ENCODE measurements around the gene OR13C9.
"Not testable (repeated sequence)": the region's sequence is repeated elsewhere in the genome, so short reads cannot be mapped to it uniquely, and the experiment has no call there.

DNA sequence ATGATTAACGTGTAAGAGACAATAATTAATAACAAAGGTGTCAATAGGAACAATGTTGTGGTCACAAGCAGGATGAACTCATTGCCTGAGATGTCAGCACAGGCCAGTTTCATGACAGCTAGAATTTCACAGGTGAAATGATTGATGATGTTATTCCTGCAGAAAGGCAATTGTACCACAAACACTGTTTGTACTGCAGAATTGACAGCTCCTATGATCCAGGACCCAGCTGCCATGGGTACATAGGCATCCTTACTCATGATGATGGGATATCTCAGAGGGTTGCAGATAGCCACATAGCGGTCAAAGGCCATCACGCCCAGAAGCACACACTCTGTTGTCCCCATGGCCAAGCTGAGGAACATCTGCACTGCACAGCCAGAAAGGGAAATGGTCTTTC, 19.3 kb downstream of the OR13C9 start:
- not testable (repeated sequence) for TF ChIP-seq EZH2 (IDR thresholded peaks at IDR 0.05; ENCODE audit: borderline replicate concordance); EZH2phosphoT487 (IDR thresholded peaks at IDR 0.05; ENCODE audit: low read depth, severe bottlenecking, unreplicated experiment)

Measured in hepatocyte (in vitro differentiated cells).